ENCODE measurements around the gene PLXNC1.

GRCh38 chr12:94185801-94186200 lies 37.4 kb downstream of the PLXNC1 start:
- TF ChIP-seq CTCF (conservative IDR thresholded peaks at IDR 0.05 in 1 of 2, IDR thresholded peaks at IDR 0.05 in 1 of 2; ENCODE audit: extremely low read depth in 1 of 2, insufficient read depth in 1 of 2, low read depth in 1 of 2, low read length in 2 of 2) (no peak), EZH2 (IDR thresholded peaks at IDR 0.05; ENCODE audit: borderline replicate concordance, low read length) (no peak)

Measured in mammary epithelial cell (primary cell).